ENCODE measurements around the gene ASB6.
"Not testable (repeated sequence)": the region's sequence is repeated elsewhere in the genome, so short reads cannot be mapped to it uniquely, and the experiment has no call there.

The ASB6 gene

DNA sequence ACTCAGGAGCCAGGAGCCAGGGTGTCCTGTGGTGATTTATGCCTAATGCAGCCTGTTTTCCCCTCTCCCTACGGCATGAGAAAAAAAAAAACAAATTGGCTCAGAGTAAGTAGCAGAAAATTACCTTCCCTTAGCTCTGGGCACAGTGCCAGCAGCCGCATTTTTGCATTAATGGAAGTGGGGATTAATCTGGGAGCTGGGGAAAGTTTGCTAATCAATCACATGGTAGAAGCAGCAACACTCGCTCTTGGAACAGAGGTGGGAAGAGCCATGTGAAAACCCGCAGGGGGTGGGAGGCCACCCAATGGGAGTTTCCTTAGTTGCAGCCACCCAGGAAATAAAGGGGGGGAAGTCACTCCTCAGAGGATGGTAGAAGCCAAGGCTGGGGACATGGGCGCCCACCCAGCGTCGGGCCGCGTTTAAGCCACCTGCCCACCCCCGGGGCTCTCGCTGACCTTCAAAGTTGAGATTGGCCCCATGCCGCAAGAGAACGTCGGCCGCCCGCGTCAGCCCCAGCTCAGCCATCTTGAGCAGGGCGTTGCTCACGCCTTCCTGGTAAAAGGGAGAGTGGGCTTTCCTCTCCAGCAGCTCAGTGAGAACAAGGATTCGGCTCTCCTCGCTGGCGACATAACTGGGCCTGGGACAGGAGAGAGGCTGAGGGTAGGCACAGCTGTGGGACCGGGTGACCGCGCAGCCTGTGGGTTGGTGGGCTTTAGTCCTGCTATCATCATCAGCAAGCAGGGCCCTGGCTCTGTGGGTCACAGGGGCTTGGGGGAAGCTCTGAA is 1.7 kb downstream of the ASB6 start:
- no peak for TF ChIP-seq CTCF (IDR thresholded peaks at IDR 0.05; ENCODE audit: low read depth, low read length)
- peak; percentile 63 for DNase-seq (ENCODE audit: low read depth, low spot score)
- H3K4me3 ChIP-seq (ENCODE audit: low read depth, low read length): peak overlapping the region; percentile 96
- in situ Hi-C loops (cut with HindIII; ENCODE audit: low sequenced_read_pairs): no loop called here

- no peak overlapping the region for H3K4me3 ChIP-seq (ENCODE audit: low read depth, low read length)
- in situ Hi-C loops (cut with HindIII; ENCODE audit: low sequenced_read_pairs): no loop called here
- DNase-seq (ENCODE audit: low read depth, low spot score): no peak
- TF ChIP-seq CTCF (IDR thresholded peaks at IDR 0.05; ENCODE audit: low read depth, low read length): no peak
Observed at GRCh38 chr9:129639756-129640085, 2.2 kb downstream of the ASB6 start.

- TF ChIP-seq CTCF (IDR thresholded peaks at IDR 0.05; ENCODE audit: low read depth, low read length): no peak
- H3K4me3 ChIP-seq (ENCODE audit: low read depth, low read length): no peak overlapping the region
- no peak for DNase-seq (ENCODE audit: low read depth, low spot score)
- in situ Hi-C loops (cut with HindIII; ENCODE audit: low sequenced_read_pairs): no loop called here
Observed at GRCh38 chr9:129639034-129639630, 2.8 kb downstream of the ASB6 start.

DNA sequence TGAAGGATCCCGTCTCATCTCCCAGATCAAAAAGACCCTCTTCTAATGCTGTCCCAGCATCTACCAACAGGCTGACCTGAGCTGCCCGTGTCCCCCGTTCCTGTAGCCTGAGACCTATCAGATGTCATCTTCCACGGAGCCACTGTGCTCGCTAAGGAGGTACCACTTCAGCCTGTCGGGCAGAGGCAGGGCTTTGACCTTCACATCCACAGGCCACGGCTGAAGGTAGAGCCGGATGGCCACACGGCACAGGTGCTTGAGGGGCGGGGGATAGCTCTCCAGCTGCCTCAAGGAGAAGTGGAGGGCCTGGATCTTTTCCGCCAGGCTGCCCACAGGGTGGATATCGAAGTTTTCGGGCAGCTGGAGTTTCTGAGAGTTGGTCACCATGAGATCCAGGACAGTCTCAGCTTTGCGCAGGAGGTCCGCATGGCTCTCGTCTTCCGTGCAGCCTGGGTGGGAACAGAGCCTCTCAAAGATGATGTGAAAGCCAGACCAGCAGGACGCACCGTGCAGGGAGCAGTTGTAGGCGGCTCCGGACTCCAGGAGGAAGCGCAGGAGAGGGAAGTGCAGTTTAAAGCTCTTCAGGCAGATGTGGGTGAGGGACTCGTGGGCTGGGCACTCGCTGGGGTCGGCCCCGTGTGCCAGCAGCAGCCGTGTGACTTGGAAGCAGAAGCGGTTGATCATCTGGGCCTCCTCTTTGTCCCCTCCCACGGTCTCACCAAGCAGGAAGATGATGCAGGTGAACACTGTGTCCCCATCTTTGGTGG is 4.1 kb downstream of the ASB6 start:
- DNase-seq (ENCODE audit: low read depth, low spot score): no peak
- no peak overlapping the region for H3K4me3 ChIP-seq (ENCODE audit: low read depth, low read length)
- no peak for TF ChIP-seq CTCF (IDR thresholded peaks at IDR 0.05; ENCODE audit: low read depth, low read length)
- in situ Hi-C loops (cut with HindIII; ENCODE audit: low sequenced_read_pairs): no loop called here

- no peak for TF ChIP-seq CTCF (IDR thresholded peaks at IDR 0.05; ENCODE audit: low read depth, low read length)
- H3K4me3 ChIP-seq (ENCODE audit: low read depth, low read length): no peak overlapping the region
- DNase-seq (ENCODE audit: low read depth, low spot score): no peak
- in situ Hi-C loops (cut with HindIII; ENCODE audit: low sequenced_read_pairs): no loop called here
Observed at GRCh38 chr9:129637102-129637501, 4.8 kb downstream of the ASB6 start.

GRCh38 chr9:129636343-129636742 is 5.6 kb downstream of the ASB6 start:
- DNase-seq (ENCODE audit: low read depth, low spot score); H3K4me3 ChIP-seq (ENCODE audit: low read depth, low read length); in situ Hi-C loops (cut with HindIII; ENCODE audit: low sequenced_read_pairs): not testable (repeated sequence)

Measured in astrocyte of the spinal cord (primary cell).